CD8-positive, alpha-beta memory T cell (primary cell): Measurements from ENCODE around the gene PYDC1. TPM values are rescaled to one million over a fixed set of nuclear protein-coding genes. Genes with fewer than 3 reads are reported as not detected.
"Not testable (repeated sequence)": the region's sequence is repeated elsewhere in the genome, so short reads cannot be mapped to it uniquely, and the experiment has no call there.

ENCODE experiments used
- CTCF ChIA-PET: fragments of 350-600 bp; sonication (Branson Sonifier 250); formaldehyde crosslinking; loops from one replicate; lab custom pipeline; 2021; ENCODE audit warnings: antibody characterized with exemption; lab: Charles Lee
- POLR2A ChIA-PET: fragments of 350-600 bp; sonication (Branson Sonifier 250); formaldehyde crosslinking; loops from one replicate; lab custom pipeline; 2021; ENCODE audit warnings: antibody characterized with exemption; lab: Charles Lee
- DNase-seq, 5 donors: peaks; one replicate each; pipeline versions ENCODE4 v3.0.0 to v3.0.0-alpha.2; 2020 to 2022; ENCODE audit warnings: mixed read lengths in 1 of 5
- H3K27ac ChIP-seq: one replicate; pipeline ENCODE4 v1.7.0; 2013; ENCODE audit warnings: low read depth, mild to moderate bottlenecking, low read length, moderate library complexity
- H3K27me3 ChIP-seq: 2 replicates; pipeline ENCODE4 v1.7.0; 2013; ENCODE audit warnings: low read length, mild to moderate bottlenecking; ENCODE audit not compliant: insufficient read depth, poor library complexity, severe bottlenecking
- H3K36me3 ChIP-seq: 2 replicates; pipeline ENCODE4 v1.7.0; 2013; ENCODE audit warnings: mild to moderate bottlenecking, low read length, moderate library complexity; ENCODE audit not compliant: insufficient read depth
- H3K4me1 ChIP-seq: 2 replicates; pipeline ENCODE4 v1.7.0; 2013; ENCODE audit warnings: mild to moderate bottlenecking, low read length, moderate library complexity; ENCODE audit not compliant: insufficient read depth
- H3K4me3 ChIP-seq: 2 replicates; pipeline ENCODE4 v1.7.0; 2013; ENCODE audit warnings: mild to moderate bottlenecking, low read length
- H3K9me3 ChIP-seq: 2 replicates; pipeline ENCODE4 v1.7.0; 2013; ENCODE audit warnings: mild to moderate bottlenecking, low read length
- H3K27ac Mint-ChIP-seq, 8 donors: one replicate each; pipeline ENCODE4 v1.8.0; 2020 to 2021; ENCODE audit warnings: mixed read lengths in 8 of 8, mild to moderate bottlenecking in 6 of 8, inconsistent platforms in 3 of 8, moderate library complexity in 3 of 8
- H3K27me3 Mint-ChIP-seq, 2 donors: one replicate each; pipeline ENCODE4 v1.8.0; 2020 to 2021; ENCODE audit warnings: mixed read lengths in 2 of 2, mild to moderate bottlenecking in 1 of 2, moderate library complexity in 1 of 2
- H3K36me3 Mint-ChIP-seq, 3 donors: one replicate each; pipeline ENCODE4 v1.8.0; 2020 to 2021; ENCODE audit warnings: mixed read lengths in 3 of 3, inconsistent platforms in 1 of 3, mild to moderate bottlenecking in 1 of 3
- H3K4me1 Mint-ChIP-seq, 3 donors: one replicate each; pipeline ENCODE4 v1.8.0; 2020 to 2021; ENCODE audit warnings: mixed read lengths in 3 of 3, inconsistent platforms in 1 of 3, mild to moderate bottlenecking in 1 of 3
- H3K4me3 Mint-ChIP-seq, 7 donors: one replicate each; pipeline ENCODE4 v1.8.0; 2020 to 2021; ENCODE audit warnings: mixed read lengths in 7 of 7, mild to moderate bottlenecking in 6 of 7, moderate library complexity in 4 of 7, inconsistent platforms in 2 of 7
- H3K9me3 Mint-ChIP-seq, 5 donors: one replicate each; pipeline ENCODE4 v1.8.0; 2020 to 2022; ENCODE audit warnings: mixed read lengths in 5 of 5, mild to moderate bottlenecking in 3 of 5, moderate library complexity in 2 of 5, inconsistent platforms in 1 of 5
- polyA plus RNA-seq: library from polyadenylated mRNA; unstranded; fragments of 300-500 nt; fragmentation: Illumina TruSeq; gene quantifications from one replicate; pipeline ENCODE4 v1.2.3, GENCODE V29; 2021
- total RNA-seq, 2 experiments: library from RNA; stranded (reverse); gene quantifications; one replicate each; pipeline ENCODE4 v1.2.3, GENCODE V29; 2021

The PYDC1 gene
- total and polyA plus RNA-seq, 3 experiments from 2014 or later = not detected

- H3K27me3 Mint-ChIP-seq = peaks cover 0 to 8% of the 10 kb centered on the region in 2 donors
- peaks cover 74% of the 10 kb centered on the region for H3K4me1 ChIP-seq
- ChIA-PET POLR2A (interaction anchor here (0.8 to 6.7 kb wide), 8 partner anchors 8 to 692 kb away, joined by 3 to 72 read pairs (median 14); partner anchors contain the start of genes KAT8, PYCARD, ZNF267 and ZNF646), CTCF (interaction anchor here (1.3 kb wide), 1 partner anchor 688 kb away, joined by 3 read pairs; no protein-coding TSS in a partner anchor)
- peak overlapping the region; percentile 87 to 98 (median 94) for H3K27ac Mint-ChIP-seq
- H3K36me3 ChIP-seq = peaks cover 39% of the 10 kb centered on the region
- H3K9me3 Mint-ChIP-seq = peaks cover 0 to 3% (median 0%) of the 10 kb centered on the region in 5 donors
- peak overlapping the region; percentile 96 for H3K27ac ChIP-seq
- no peaks in the 10 kb centered on the region for H3K9me3 ChIP-seq
- H3K4me3 ChIP-seq = peak overlapping the region; percentile 85
- no peaks in the 10 kb centered on the region for H3K27me3 ChIP-seq
- peak in 2 of 5 donors; percentile 15 to 39 for DNase-seq
- H3K4me3 Mint-ChIP-seq = peak overlapping the region; percentile 90 to 100 (median 97)
- H3K36me3 Mint-ChIP-seq = peaks cover 14 to 58% (median 21%) of the 10 kb centered on the region in 3 donors
- peaks cover 65 to 82% (median 71%) of the 10 kb centered on the region in 3 donors for H3K4me1 Mint-ChIP-seq
Measured at GRCh38 chr16:31181102-31181830, 35.7 kb downstream of the PYDC1 start.

- Mint-ChIP-seq H3K36me3 (peaks cover 7 to 44% (median 15%) of the 10 kb centered on the region in 3 donors), H3K27ac (peak within 1 kb of the TSS; percentile 94 to 100 (median 96)), H3K4me1 (peaks cover 53 to 70% (median 57%) of the 10 kb centered on the region in 3 donors), H3K4me3 (peak within 1 kb of the TSS; percentile 90 to 100 (median 97)), H3K27me3 (peaks cover 0 to 8% of the 10 kb centered on the region in 2 donors), H3K9me3 (peaks cover 0 to 3% (median 0%) of the 10 kb centered on the region in 5 donors)
- peak within 1 kb of the TSS; percentile 96 for H3K27ac ChIP-seq
- H3K9me3 ChIP-seq = no peaks in the 10 kb centered on the region
- no peaks in the 10 kb centered on the region for H3K27me3 ChIP-seq
- ChIA-PET POLR2A (interaction anchor here (0.6 to 4.8 kb wide), 18 partner anchors 10 to 694 kb away, joined by 3 to 72 read pairs (median 6); partner anchors contain the start of genes ARMC5, BCKDK, KAT8 and PYCARD), CTCF (interaction anchor here (1.1 to 5.6 kb wide), 6 partner anchors 14 to 689 kb away, joined by 3 to 44 read pairs (median 4); no protein-coding TSS in a partner anchor)
- H3K36me3 ChIP-seq = peaks cover 27% of the 10 kb centered on the region
- DNase-seq = peak; percentile 86 to 95 (median 92)
- peaks cover 62% of the 10 kb centered on the region for H3K4me1 ChIP-seq
- peak within 1 kb of the TSS; percentile 85 for H3K4me3 ChIP-seq
Measured at GRCh38 chr16:31179747-31180459, 37.0 kb downstream of the PYDC1 start, which contains the start of gene FUS. TSS of gene FUS (plus strand) at chr16:31180139. CDS start at chr16:31180215, 76 bp downstream.

GRCh38 chr16:31179219-31179746, 37.7 kb downstream of the PYDC1 start:
- H3K9me3 ChIP-seq = no peaks in the 10 kb centered on the region
- ChIA-PET CTCF (interaction anchor here (1.1 to 5.6 kb wide), 5 partner anchors 14 to 83 kb away, joined by 3 to 44 read pairs (median 4); no protein-coding TSS in a partner anchor), POLR2A (interaction anchor here (0.6 to 4.8 kb wide), 14 partner anchors 10 to 304 kb away, joined by 3 to 72 read pairs (median 6); partner anchors contain the start of genes ARMC5, KAT8, PYCARD and PYDC1)
- peak overlapping the region; percentile 85 for H3K4me3 ChIP-seq
- H3K27ac ChIP-seq = peak overlapping the region; percentile 96
- H3K36me3 Mint-ChIP-seq = peaks cover 7 to 40% (median 13%) of the 10 kb centered on the region in 3 donors
- peaks cover 0 to 3% (median 0%) of the 10 kb centered on the region in 5 donors for H3K9me3 Mint-ChIP-seq
- DNase-seq = no peak
- H3K4me1 ChIP-seq = peaks cover 58% of the 10 kb centered on the region
- no peaks in the 10 kb centered on the region for H3K27me3 ChIP-seq
- peaks cover 0 to 8% of the 10 kb centered on the region in 2 donors for H3K27me3 Mint-ChIP-seq
- H3K27ac Mint-ChIP-seq = peak overlapping the region; percentile 69 to 100 (median 96)
- peaks cover 48 to 65% (median 53%) of the 10 kb centered on the region in 3 donors for H3K4me1 Mint-ChIP-seq
- H3K4me3 Mint-ChIP-seq = peak overlapping the region; percentile 90 to 100 (median 97)
- peaks cover 25% of the 10 kb centered on the region for H3K36me3 ChIP-seq

- Histone ChIP-seq H3K9me3 (no peaks in the 10 kb centered on the region), H3K4me1 (peaks cover 38% of the 10 kb centered on the region), H3K4me3 (peak overlapping the region; percentile 51), H3K27me3 (no peaks in the 10 kb centered on the region), H3K27ac (no peak overlapping the region), H3K36me3 (peaks cover 5% of the 10 kb centered on the region)
- DNase-seq = peak; percentile 29 to 70 (median 55)
- peak overlapping the region; percentile 52 to 90 (median 84) for H3K27ac Mint-ChIP-seq
- POLR2A ChIA-PET = interaction anchor here (0.6 to 4.8 kb wide), 7 partner anchors 19 to 938 kb away, joined by 3 to 72 read pairs (median 3); partner anchors contain the start of genes KAT8 and PYCARD
- CTCF ChIA-PET = interaction anchor here (0.9 to 5.6 kb wide), 6 partner anchors 10 to 692 kb away, joined by 3 to 44 read pairs (median 4); no protein-coding TSS in a partner anchor
- H3K27me3 Mint-ChIP-seq = peaks cover 0 to 8% of the 10 kb centered on the region in 2 donors
- H3K4me3 Mint-ChIP-seq = peak overlapping the region; percentile 71 to 88 (median 81)
- H3K9me3 Mint-ChIP-seq = peaks cover 0 to 3% (median 0%) of the 10 kb centered on the region in 5 donors
- peaks cover 0 to 19% (median 6%) of the 10 kb centered on the region in 3 donors for H3K36me3 Mint-ChIP-seq
- peaks cover 28 to 44% (median 31%) of the 10 kb centered on the region in 3 donors for H3K4me1 Mint-ChIP-seq
Measured at GRCh38 chr16:31177136-31177535, 39.8 kb downstream of the PYDC1 start.

GRCh38 chr16:31170048-31170447, 46.9 kb downstream of the PYDC1 start:
- H3K9me3 ChIP-seq, H3K27ac ChIP-seq, H3K27me3 ChIP-seq, DNase-seq, H3K4me3 Mint-ChIP-seq, H3K4me1 Mint-ChIP-seq, H3K4me1 ChIP-seq, POLR2A ChIA-PET, H3K36me3 Mint-ChIP-seq, CTCF ChIA-PET, H3K27me3 Mint-ChIP-seq, H3K36me3 ChIP-seq, H3K4me3 ChIP-seq, H3K9me3 Mint-ChIP-seq: not testable (repeated sequence)
- peak overlapping the region in 1 of 8 donors; percentile 90 for H3K27ac Mint-ChIP-seq

GRCh38 chr16:31168848-31169247, 48.1 kb downstream of the PYDC1 start:
- ChIA-PET POLR2A (interaction anchor here (0.6 kb wide), 1 partner anchor 208 kb away, joined by 3 read pairs; no protein-coding TSS in a partner anchor), CTCF (no interaction called here)
- no peaks in the 10 kb centered on the region for H3K27me3 ChIP-seq
- no peaks in the 10 kb centered on the region for H3K9me3 Mint-ChIP-seq
- H3K36me3 ChIP-seq = no peaks in the 10 kb centered on the region
- H3K27me3 Mint-ChIP-seq = no peaks in the 10 kb centered on the region
- H3K4me3 Mint-ChIP-seq = no peak overlapping the region
- H3K36me3 Mint-ChIP-seq = no peaks in the 10 kb centered on the region
- H3K4me1 Mint-ChIP-seq = peaks cover 0 to 2% (median 0%) of the 10 kb centered on the region in 3 donors
- no peaks in the 10 kb centered on the region for H3K9me3 ChIP-seq
- no peak overlapping the region for H3K27ac Mint-ChIP-seq
- H3K4me1 ChIP-seq = no peaks in the 10 kb centered on the region
- no peak overlapping the region for H3K4me3 ChIP-seq
- no peak for DNase-seq
- no peak overlapping the region for H3K27ac ChIP-seq

- H3K36me3 Mint-ChIP-seq = no peaks in the 10 kb centered on the region
- no peaks in the 10 kb centered on the region for H3K27me3 Mint-ChIP-seq
- CTCF ChIA-PET = interaction anchor here (1.1 kb wide), 1 partner anchor 183 kb away, joined by 3 read pairs; no protein-coding TSS in a partner anchor
- H3K27me3 ChIP-seq = no peaks in the 10 kb centered on the region
- H3K27ac Mint-ChIP-seq = no peak overlapping the region
- H3K9me3 ChIP-seq = no peaks in the 10 kb centered on the region
- H3K36me3 ChIP-seq = no peaks in the 10 kb centered on the region
- no peak overlapping the region for H3K4me3 Mint-ChIP-seq
- no peak overlapping the region for H3K4me3 ChIP-seq
- POLR2A ChIA-PET = no interaction called here
- H3K9me3 Mint-ChIP-seq = no peaks in the 10 kb centered on the region
- no peak for DNase-seq
- peaks cover 0 to 2% (median 0%) of the 10 kb centered on the region in 3 donors for H3K4me1 Mint-ChIP-seq
- H3K27ac ChIP-seq = no peak overlapping the region
- H3K4me1 ChIP-seq = no peaks in the 10 kb centered on the region
Measured at GRCh38 chr16:31167315-31167714, 49.6 kb downstream of the PYDC1 start.
